Prostate gland (tissue), 2 donors: ENCODE results near the gene MBD3. TPM values are rescaled to one million over a fixed set of nuclear protein-coding genes. Genes with fewer than 3 reads are reported as not detected.
"Not testable (repeated sequence)": the region's sequence is repeated elsewhere in the genome, so short reads cannot be mapped to it uniquely, and the experiment has no call there.

Experiments used
- DNase-seq: peaks from one replicate; pipeline ENCODE4 v3.0.0-alpha.2; 2019; ENCODE audit warnings: low spot score
- H3K27ac ChIP-seq, 2 donors: fragments of 200-600 bp; sonication (generic); 2 replicates each; pipeline ENCODE4 v1.5.1; 2017 to 2019
- H3K27me3 ChIP-seq: fragments of 200-600 bp; sonication (generic); replicated peaks from 2 replicates; pipeline ENCODE4 v1.5.1; 2019; ENCODE audit not compliant: insufficient read depth
- H3K36me3 ChIP-seq, 2 donors: fragments of 200-600 bp; sonication (generic); 1 replicate in 1 of 2; 2 replicates in 1 of 2; pipeline versions ENCODE4 v1.5.1 to v1.8.1; 2017 to 2019
- H3K4me1 ChIP-seq: fragments of 200-600 bp; sonication (generic); replicated peaks from 2 replicates; pipeline ENCODE4 v1.5.1; 2019
- H3K4me3 ChIP-seq, 2 donors: fragments of 200-600 bp; sonication (generic); 2 replicates each; pipeline ENCODE4 v1.5.1; 2017 to 2019
- H3K9me3 ChIP-seq: fragments of 200-600 bp; sonication (generic); 2 replicates; pipeline ENCODE4 v1.5.1; 2017
- CTCF ChIP-seq, 4 experiments: fragments of 200-600 bp in 2 of 4; fragments of 450-650 bp in 2 of 4; sonication (generic) in 2 of 4; IDR thresholded peaks; 1 replicate in 3 of 4; 2 replicates in 1 of 4; pipeline ENCODE4 v1.5.1; 2016 to 2019; ENCODE audit warnings: antibody characterized with exemption in 4 of 4, mild to moderate bottlenecking in 2 of 4, moderate library complexity in 2 of 4
- POLR2A ChIP-seq: fragments of 450-650 bp; IDR thresholded peaks from one replicate; pipeline ENCODE4 v1.6.1; 2016; ENCODE audit warnings: antibody characterized with exemption, mild to moderate bottlenecking
- POLR2AphosphoS5 ChIP-seq: sonication (generic); formaldehyde crosslinking; IDR thresholded peaks from one replicate; pipeline ENCODE4 v1.6.1; 2017; ENCODE audit warnings: antibody characterized with exemption
- WGBS: methylation state at CpG from one replicate; pipeline ENCODE4 v1.1.5; 2018; 5-methylcytosine and 5-hydroxymethylcytosine counted together
- intact Hi-C: fragments of 100-400 bp; cut with DNase I; formaldehyde crosslinking; loops from one replicate; pipeline ENCODE4 v1.14.2; 2022
- total RNA-seq, 2 donors: library from RNA; depleted of rRNA; stranded (reverse); fragments of >200 nt; gene quantifications; one replicate each; pipeline ENCODE4 v1.1.0, GENCODE V29; 2016

Gene MBD3
- total RNA-seq = 100 to 1,000 TPM; 100 to 166 TPM

DNA sequence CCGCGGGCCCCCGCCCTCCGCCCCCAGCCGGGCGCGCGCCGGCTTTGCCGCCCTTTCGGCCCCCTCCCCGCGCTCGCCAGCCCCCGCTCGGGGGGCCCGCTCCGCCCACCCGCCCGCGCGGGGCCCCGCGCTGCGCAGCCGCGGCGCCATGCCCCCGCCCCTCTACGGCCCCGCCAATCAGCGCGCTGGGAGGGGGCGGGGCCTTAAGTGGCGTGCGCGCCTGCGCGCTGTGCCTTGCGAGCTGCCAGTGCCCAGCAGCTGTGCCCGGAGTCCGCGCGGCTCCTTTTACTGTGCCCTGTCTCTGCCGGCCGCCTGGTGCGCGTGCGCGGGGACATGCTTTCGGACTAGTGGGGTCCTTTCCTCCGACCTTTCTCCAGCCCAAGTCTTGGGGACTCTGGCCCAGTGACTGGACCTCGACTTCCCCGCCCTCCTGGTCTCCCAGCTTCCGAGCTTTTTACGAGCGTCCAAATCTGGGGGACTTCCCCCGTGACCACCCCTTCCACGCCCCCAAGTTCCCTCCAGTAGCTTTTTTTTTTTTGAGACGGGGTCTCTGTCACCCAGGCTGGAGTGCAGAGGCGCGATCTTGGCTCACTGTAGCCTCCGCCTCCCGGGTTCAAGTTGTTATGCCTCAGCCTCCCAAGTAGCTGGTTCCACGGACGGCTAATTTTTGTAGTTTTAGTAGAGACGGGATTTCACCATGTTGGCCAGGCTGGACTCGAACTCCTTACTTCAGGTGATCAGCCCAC lies at the start of gene MBD3:
TSS of gene MBD3 (minus strand) at position 111 of the 746 bp plus-strand sequence. CDS start 234 bp downstream, outside the sequence.
- no peaks in the 10 kb centered on the region for H3K9me3 ChIP-seq
- DNase-seq = peak; percentile 92
- H3K27me3 ChIP-seq = no peaks in the 10 kb centered on the region
- H3K27ac ChIP-seq = peak within 1 kb of the TSS; percentile 88 to 95
- intact Hi-C loops = no loop called here
- H3K4me1 ChIP-seq = peaks cover 6% of the 10 kb centered on the region
- H3K4me3 ChIP-seq = peak within 1 kb of the TSS; percentile 53 to 74
- TF ChIP-seq CTCF (IDR thresholded peaks at IDR 0.05) (peak in 2 of 4 experiments; percentile 54 to 63), POLR2AphosphoS5 (peak; percentile 89), POLR2A (peak; percentile 79)
- peaks cover 9% of the 10 kb centered on the region in 2 donors for H3K36me3 ChIP-seq
- WGBS = 2% methylated on average over 27 of the region's 68 CpGs

DNA sequence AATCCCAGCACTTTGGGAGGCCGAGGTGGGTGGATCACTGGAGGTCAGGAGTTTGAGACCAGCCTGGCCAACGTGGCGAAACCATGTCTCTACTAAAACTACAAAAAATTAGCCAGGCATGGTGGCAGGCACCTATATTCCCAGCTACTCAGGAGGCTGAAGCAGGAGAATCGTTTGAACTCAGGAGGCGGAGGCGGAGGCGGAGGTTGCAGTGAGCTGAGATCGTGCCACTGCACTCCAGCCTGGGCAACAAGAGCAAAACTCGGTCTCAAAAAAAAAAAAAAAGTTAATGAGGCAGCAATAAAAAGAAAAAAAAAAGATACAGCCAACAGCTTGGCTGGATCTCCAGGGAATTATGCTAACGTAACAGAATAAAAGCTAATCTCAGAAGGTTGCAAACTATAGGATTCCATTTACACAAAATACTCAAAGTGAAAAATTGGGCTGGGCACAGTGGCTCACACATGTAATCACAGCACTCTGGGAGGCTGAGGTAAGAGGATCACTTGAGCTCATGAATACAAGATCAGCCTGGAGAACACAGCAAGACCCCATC lies 48.3 kb upstream of the MBD3 start:
- H3K27ac ChIP-seq, DNase-seq, H3K4me1 ChIP-seq, intact Hi-C loops, H3K27me3 ChIP-seq, H3K4me3 ChIP-seq, H3K36me3 ChIP-seq, H3K9me3 ChIP-seq: not testable (repeated sequence)
- 82% methylated on average over 10 of the region's 10 CpGs for WGBS

DNA sequence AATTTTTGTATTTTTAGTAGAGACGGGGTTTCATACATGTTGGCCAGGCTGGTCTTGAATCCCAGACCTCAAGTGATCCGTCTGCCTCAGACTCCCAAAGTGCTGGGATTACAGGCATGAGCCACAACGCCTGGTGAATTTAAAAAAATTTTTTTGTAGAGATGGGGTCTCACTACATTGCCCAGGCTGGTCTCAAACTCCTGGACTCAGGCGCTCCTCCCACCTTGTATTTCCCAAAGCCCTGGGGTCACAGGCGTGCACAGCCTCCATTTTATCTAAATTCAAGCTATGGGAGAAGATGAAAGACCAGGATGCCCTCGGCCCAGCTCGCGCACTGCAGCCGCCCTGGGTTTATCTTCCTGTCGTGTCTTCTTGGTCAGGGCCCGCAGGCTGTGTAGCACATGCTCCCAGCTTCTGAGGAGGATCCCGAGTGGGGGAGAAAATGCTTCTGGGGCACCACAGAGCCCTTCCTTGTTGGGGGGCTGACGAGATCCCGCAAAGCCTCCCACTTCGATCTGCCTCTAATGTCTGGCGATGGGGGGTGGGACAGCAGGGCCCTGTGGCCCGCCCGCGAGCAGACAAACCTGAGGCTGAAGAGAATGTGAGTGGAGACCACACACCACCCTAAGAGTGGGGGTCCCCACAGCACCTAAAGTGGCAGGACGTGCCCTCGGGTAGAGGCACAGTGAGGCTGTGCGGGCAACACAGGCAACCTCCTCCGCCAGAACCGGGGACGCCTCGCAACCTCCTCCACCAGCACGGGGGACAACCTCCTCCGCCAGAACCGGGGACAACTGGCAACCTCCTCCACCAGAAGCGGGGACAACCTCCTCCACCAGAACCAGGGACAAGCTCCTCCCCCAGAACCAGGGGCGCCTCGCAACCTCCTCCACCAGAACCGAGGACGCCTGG lies 43.9 kb upstream of the MBD3 start:
- TF ChIP-seq POLR2AphosphoS5 (no peak), CTCF (IDR thresholded peaks at IDR 0.05) (no peak), POLR2A (no peak)

GRCh38 chr19:1634938-1635243 lies 42.2 kb upstream of the MBD3 start:
- intact Hi-C loops = no loop called here
- no peaks in the 10 kb centered on the region for H3K27me3 ChIP-seq
- H3K36me3 ChIP-seq = no peaks in the 10 kb centered on the region
- DNase-seq = no peak
- H3K4me3 ChIP-seq = no peak overlapping the region
- no peak for TF ChIP-seq CTCF (IDR thresholded peaks at IDR 0.05)
- TF ChIP-seq POLR2AphosphoS5 = no peak
- no peak for TF ChIP-seq POLR2A
- no peaks in the 10 kb centered on the region for H3K4me1 ChIP-seq
- 97% methylated on average over 4 of the region's 5 CpGs for WGBS
- H3K27ac ChIP-seq = no peak overlapping the region
- no peaks in the 10 kb centered on the region for H3K9me3 ChIP-seq

More for the DNA sequence above, 43.9 kb upstream of the MBD3 start:
- intact Hi-C loops = no loop called here
- no peaks in the 10 kb centered on the region for H3K9me3 ChIP-seq
- WGBS = 94% methylated on average over 34 of the region's 34 CpGs
- H3K4me3 ChIP-seq = no peak overlapping the region
- no peaks in the 10 kb centered on the region for H3K4me1 ChIP-seq
- H3K27me3 ChIP-seq = no peaks in the 10 kb centered on the region
- DNase-seq = no peak
- H3K27ac ChIP-seq = no peak overlapping the region
- no peaks in the 10 kb centered on the region for H3K36me3 ChIP-seq

- H3K9me3 ChIP-seq = no peaks in the 10 kb centered on the region
- H3K4me1 ChIP-seq = no peaks in the 10 kb centered on the region
- H3K36me3 ChIP-seq = no peaks in the 10 kb centered on the region
- intact Hi-C loops = no loop called here
- no peak overlapping the region for H3K27ac ChIP-seq
- TF ChIP-seq POLR2A (no peak), CTCF (IDR thresholded peaks at IDR 0.05) (no peak), POLR2AphosphoS5 (no peak)
- WGBS = 89% methylated on average over 19 of the region's 19 CpGs
- no peak overlapping the region for H3K4me3 ChIP-seq
- H3K27me3 ChIP-seq = no peaks in the 10 kb centered on the region
- DNase-seq = no peak
These were observed 41.7 kb upstream of the MBD3 start for GRCh38 chr19:1634242-1634937.
